AG10803 (cell line): Measurements from ENCODE around the gene WFIKKN2.

Source experiments
- DNase-seq: peaks from one replicate; pipeline ENCODE4 v3.0.0; 2010; ENCODE audit warnings: low read depth
- H3K4me3 ChIP-seq: 2 replicates; pipeline ENCODE4 v1.5.1; 2011; ENCODE audit warnings: mild to moderate bottlenecking, low read length, control low read depth
- CTCF ChIP-seq: conservative IDR thresholded peaks from 2 replicates; pipeline ENCODE4 v1.5.1; 2011; ENCODE audit warnings: mild to moderate bottlenecking, low read length, control low read depth, inconsistent platforms

WFIKKN2 gene

GRCh38 chr17:50847566-50847965 lies 12.2 kb downstream of the WFIKKN2 start:
- no peak for DNase-seq
- no peak for TF ChIP-seq CTCF
- H3K4me3 ChIP-seq = no peak overlapping the region

GRCh38 chr17:50848039-50848438 lies 12.7 kb downstream of the WFIKKN2 start:
- no peak for TF ChIP-seq CTCF
- H3K4me3 ChIP-seq = no peak overlapping the region
- DNase-seq = no peak

- TF ChIP-seq CTCF = no peak
- no peak overlapping the region for H3K4me3 ChIP-seq
- no peak for DNase-seq
These were observed 13.3 kb downstream of the WFIKKN2 start for GRCh38 chr17:50848711-50849110.

GRCh38 chr17:50850640-50851039 lies 15.3 kb downstream of the WFIKKN2 start:
- no peak for DNase-seq
- TF ChIP-seq CTCF = no peak
- H3K4me3 ChIP-seq = no peak overlapping the region

- no peak overlapping the region for H3K4me3 ChIP-seq
- no peak for DNase-seq
- no peak for TF ChIP-seq CTCF
These were observed 17.7 kb downstream of the WFIKKN2 start for GRCh38 chr17:50853015-50853615.

- DNase-seq = no peak
- H3K4me3 ChIP-seq = no peak overlapping the region
- no peak for TF ChIP-seq CTCF
These were observed 18.4 kb downstream of the WFIKKN2 start for GRCh38 chr17:50853781-50854180.

- no peak for DNase-seq
- no peak for TF ChIP-seq CTCF
- no peak overlapping the region for H3K4me3 ChIP-seq
These were observed 20.4 kb downstream of the WFIKKN2 start for GRCh38 chr17:50855708-50856330.
